HAP-1 (cell line): Measurements from ENCODE around the gene PSTK.

Source experiments
- DNase-seq, 2 experiments: peaks; one replicate each; pipeline ENCODE4 v3.0.0-alpha.2; 2016 to 2020; ENCODE audit warnings: low spot score in 2 of 2
- H3K27me3 ChIP-seq: fragments of 250-450 bp; sonication (Bioruptor Pico); 2 replicates; pipeline ENCODE4 v1.5.1; 2020; ENCODE audit warnings: low read depth, mild to moderate bottlenecking, moderate library complexity
- H3K36me3 ChIP-seq: fragments of 250-450 bp; sonication (Bioruptor Pico); replicated peaks from 2 replicates; pipeline ENCODE4 v1.5.1; 2020; ENCODE audit warnings: mild to moderate bottlenecking
- H3K4me1 ChIP-seq: fragments of 250-450 bp; sonication (Bioruptor Pico); 2 replicates; pipeline ENCODE4 v1.5.1; 2020; ENCODE audit warnings: mild to moderate bottlenecking
- H3K4me3 ChIP-seq: fragments of 250-450 bp; sonication (Bioruptor Pico); 2 replicates; pipeline ENCODE4 v1.5.1; 2020; ENCODE audit warnings: mild to moderate bottlenecking, moderate library complexity
- H3K9me3 ChIP-seq: fragments of 250-450 bp; sonication (Bioruptor Pico); 2 replicates; pipeline ENCODE4 v1.5.1; 2020; ENCODE audit warnings: mild to moderate bottlenecking, moderate library complexity
- in situ Hi-C: fragments of 300-500 bp; cut with MboI; formaldehyde crosslinking; loops from 3 replicates; pipeline ENCODE4 v1.14.3; 2020; ENCODE audit warnings: low sequenced_read_pairs, inconsistent platforms, mixed read lengths

Gene PSTK

DNA sequence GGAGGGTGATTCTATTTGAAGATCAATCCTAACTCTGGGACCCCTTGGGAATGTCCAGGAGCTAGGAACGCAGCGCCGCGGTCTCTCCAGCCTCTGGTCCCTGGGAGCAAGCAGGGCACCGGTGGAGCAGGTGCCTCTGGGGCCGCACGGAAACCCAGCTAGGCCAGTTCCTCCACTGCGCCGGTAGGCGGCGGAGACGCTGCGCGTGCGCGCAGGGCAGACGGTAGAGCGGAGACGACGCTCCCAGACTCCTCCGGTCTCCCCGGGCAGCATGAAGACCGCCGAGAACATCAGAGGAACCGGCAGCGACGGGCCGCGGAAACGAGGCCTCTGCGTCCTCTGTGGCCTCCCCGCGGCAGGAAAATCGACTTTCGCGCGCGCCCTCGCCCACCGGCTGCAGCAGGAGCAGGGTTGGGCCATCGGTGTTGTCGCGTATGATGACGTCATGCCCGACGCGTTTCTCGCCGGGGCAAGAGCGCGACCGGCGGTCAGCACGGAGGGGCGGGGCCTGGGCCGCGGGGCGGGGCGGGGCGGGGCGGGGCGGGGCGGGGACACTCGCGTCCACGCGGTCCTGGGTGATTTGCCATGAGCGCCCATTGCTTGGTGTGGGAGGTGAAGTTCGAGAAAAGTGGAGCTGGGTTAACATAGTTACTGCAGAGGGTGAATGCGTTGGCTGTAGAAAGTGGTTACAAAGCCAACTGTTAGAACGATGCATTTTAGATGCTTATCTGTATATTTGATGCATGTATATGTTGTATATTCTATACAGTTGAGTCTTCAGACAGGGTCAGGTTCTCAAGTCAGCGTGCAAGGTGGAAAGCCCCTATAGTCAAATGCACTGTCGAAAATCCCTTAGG is at the start of gene PSTK:
Gene PSTK (plus strand): TSS at position 193 of the 857 bp plus-strand sequence. CDS start 79 bp downstream, at position 272.
- in situ Hi-C loops: no loop called here
- no peaks in the 10 kb centered on the region for H3K9me3 ChIP-seq
- peak within 1 kb of the TSS; percentile 93 for H3K4me3 ChIP-seq
- no peaks in the 10 kb centered on the region for H3K27me3 ChIP-seq
- peaks cover 7% of the 10 kb centered on the region for H3K4me1 ChIP-seq
- no peaks in the 10 kb centered on the region for H3K36me3 ChIP-seq
- peak; percentile 64 to 91 for DNase-seq

GRCh38 chr10:122931088-122931906 is 48.9 kb upstream of the PSTK start:
- no peak for DNase-seq
- Histone ChIP-seq H3K4me1 (no peaks in the 10 kb centered on the region), H3K36me3 (peaks cover 3% of the 10 kb centered on the region), H3K27me3 (no peaks in the 10 kb centered on the region), H3K4me3 (no peak overlapping the region), H3K9me3 (no peaks in the 10 kb centered on the region)
- in situ Hi-C loops: no loop called here

DNA sequence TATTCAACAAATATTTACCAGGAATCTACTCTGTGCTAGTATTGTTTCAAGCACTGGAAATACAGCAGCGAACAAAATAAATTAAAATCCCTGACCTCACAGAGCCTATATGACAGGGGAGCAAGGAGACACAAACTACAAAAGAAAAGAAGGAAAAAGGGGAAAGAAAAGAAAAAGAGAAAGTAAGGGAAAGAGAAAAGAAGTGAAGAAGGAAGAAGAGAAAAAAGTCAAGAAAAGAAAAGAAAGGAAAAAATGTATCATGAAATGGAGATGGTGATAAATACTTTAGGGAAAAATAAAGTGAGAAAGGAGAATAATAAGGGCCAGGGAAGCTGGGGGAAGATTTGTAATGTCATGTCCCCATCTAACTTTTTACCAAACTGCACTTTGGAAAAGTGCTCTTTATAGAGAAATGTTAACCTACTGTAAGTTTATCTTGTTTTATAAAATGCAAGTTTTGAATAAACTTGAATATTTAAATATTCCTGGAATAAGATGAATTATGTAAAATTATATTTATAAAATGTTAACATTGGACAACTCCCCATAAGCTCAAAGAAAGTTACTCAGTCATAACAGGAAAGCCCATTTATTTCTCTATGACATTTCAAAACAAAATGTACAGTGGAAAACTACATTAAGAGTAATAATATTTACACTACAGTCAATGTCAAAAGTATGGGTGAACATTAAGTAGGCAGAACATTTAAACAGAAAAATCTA is 40.9 kb upstream of the PSTK start:
- H3K9me3 ChIP-seq: no peaks in the 10 kb centered on the region
- H3K27me3 ChIP-seq: no peaks in the 10 kb centered on the region
- no peaks in the 10 kb centered on the region for H3K4me1 ChIP-seq
- in situ Hi-C loops: no loop called here
- peaks cover 14% of the 10 kb centered on the region for H3K36me3 ChIP-seq
- DNase-seq: no peak
- no peak overlapping the region for H3K4me3 ChIP-seq

GRCh38 chr10:122939856-122940543 is 40.2 kb upstream of the PSTK start:
- no peak for DNase-seq
- in situ Hi-C loops: no loop called here
- Histone ChIP-seq H3K9me3 (no peaks in the 10 kb centered on the region), H3K4me3 (no peak overlapping the region), H3K4me1 (no peaks in the 10 kb centered on the region), H3K27me3 (no peaks in the 10 kb centered on the region), H3K36me3 (peaks cover 14% of the 10 kb centered on the region)

- Histone ChIP-seq H3K9me3 (no peaks in the 10 kb centered on the region), H3K36me3 (peaks cover 30% of the 10 kb centered on the region), H3K4me1 (peaks cover 7% of the 10 kb centered on the region), H3K27me3 (no peaks in the 10 kb centered on the region), H3K4me3 (no peak overlapping the region)
- DNase-seq: no peak
- in situ Hi-C loops: no loop called here
Measured at GRCh38 chr10:122949296-122949695, 30.9 kb upstream of the PSTK start.

DNA sequence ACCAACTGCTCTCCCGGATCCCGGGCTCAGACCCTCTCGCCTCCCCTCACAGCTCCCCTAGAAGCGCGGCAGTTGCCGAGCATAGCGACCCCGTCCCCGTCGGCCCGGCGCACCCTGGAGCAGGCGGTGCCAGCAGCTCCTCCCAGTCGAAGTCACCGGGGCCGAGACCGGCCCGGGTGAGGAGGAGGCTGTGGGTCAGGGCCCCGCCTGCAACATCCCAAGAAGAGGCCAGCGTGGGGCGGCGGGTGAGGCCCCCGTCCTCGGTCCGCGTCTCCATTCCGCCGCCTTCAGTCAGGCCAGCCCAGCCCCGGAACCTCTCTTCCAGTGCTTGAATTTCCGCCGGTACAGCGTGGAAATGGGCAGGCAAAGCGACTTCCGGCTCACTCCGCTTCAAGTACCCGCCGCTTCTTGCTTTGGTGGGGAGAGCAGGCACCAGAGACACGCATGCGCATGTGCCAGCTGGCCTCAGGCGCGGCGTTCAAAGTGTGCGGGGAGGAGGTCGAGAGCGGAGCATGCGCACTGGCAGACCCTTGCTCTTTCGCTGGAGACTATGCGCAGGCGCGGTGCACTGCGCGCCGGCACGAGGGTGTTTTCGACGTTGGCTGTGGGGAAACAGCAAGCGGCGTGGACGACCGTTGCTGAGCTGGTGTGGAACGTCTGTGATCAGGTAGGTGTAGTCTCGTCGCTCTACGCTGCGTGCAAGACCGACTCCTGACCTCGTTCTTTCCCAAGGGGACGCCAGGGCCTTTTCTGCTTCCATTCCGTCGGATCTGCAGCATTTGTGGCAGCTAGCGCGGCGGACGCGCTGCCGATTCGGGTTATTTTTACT is 26.1 kb upstream of the PSTK start, which contains the start of gene C10orf88:
Gene C10orf88 (minus strand): TSS at position 326 of the 829 bp plus-strand sequence. CDS start 49 bp downstream, at position 277.
- H3K27me3 ChIP-seq: no peaks in the 10 kb centered on the region
- peak; percentile 95 to 97 for DNase-seq
- peak within 1 kb of the TSS; percentile 89 for H3K4me3 ChIP-seq
- H3K4me1 ChIP-seq: peaks cover 7% of the 10 kb centered on the region
- in situ Hi-C loops: no loop called here
- no peaks in the 10 kb centered on the region for H3K9me3 ChIP-seq
- peaks cover 10% of the 10 kb centered on the region; the same call in 1 of the 2 replicates for H3K36me3 ChIP-seq

GRCh38 chr10:122954731-122955050 is 25.5 kb upstream of the PSTK start:
- Histone ChIP-seq H3K4me1 (peaks cover 7% of the 10 kb centered on the region), H3K27me3 (no peaks in the 10 kb centered on the region), H3K4me3 (0 out of 2 replicates have a peak overlapping the region, but pooled peaks have one; percentile 89), H3K36me3 (peaks cover 5% of the 10 kb centered on the region; the same call in 1 of the 2 replicates), H3K9me3 (no peaks in the 10 kb centered on the region)
- in situ Hi-C loops: no loop called here
- no peak for DNase-seq

- Histone ChIP-seq H3K4me1 (peaks cover 7% of the 10 kb centered on the region), H3K4me3 (no peak overlapping the region), H3K36me3 (peaks cover 5% of the 10 kb centered on the region; the same call in 1 of the 2 replicates), H3K9me3 (no peaks in the 10 kb centered on the region), H3K27me3 (no peaks in the 10 kb centered on the region)
- no peak for DNase-seq
- in situ Hi-C loops: no loop called here
Measured at GRCh38 chr10:122955892-122956291, 24.3 kb upstream of the PSTK start.

DNA sequence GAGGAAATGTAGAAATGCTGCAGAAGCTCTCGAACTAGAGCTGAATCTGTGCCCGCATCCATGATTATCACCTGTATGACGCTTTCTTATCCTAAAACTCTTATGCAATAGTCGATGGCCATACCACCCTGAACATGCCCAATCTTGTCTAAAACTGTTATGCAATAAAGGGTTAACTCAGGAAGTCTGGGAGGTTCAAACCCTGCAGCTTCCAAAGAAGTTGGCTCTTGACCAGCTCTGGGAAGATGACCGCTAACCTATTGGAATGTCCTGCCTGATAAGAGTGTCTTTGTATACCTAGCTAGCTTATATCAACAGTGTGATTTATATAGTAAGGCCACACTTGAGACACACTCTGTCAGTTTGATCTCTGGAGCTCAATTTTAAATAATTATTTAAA is 22.7 kb upstream of the PSTK start:
- Histone ChIP-seq H3K4me3 (no peak overlapping the region), H3K27me3 (no peaks in the 10 kb centered on the region), H3K36me3 (peaks cover under 1% of the 10 kb centered on the region; the same call in 1 of the 2 replicates), H3K4me1 (peaks cover 2% of the 10 kb centered on the region), H3K9me3 (no peaks in the 10 kb centered on the region)
- DNase-seq: no peak
- in situ Hi-C loops: no loop called here

GRCh38 chr10:122962405-122962804 is 17.8 kb upstream of the PSTK start:
- Histone ChIP-seq H3K4me1 (no peaks in the 10 kb centered on the region), H3K9me3 (0 out of 2 replicates have a peak, but pooled peaks cover 2% of the 10 kb centered on the region), H3K27me3 (no peaks in the 10 kb centered on the region), H3K4me3 (no peak overlapping the region), H3K36me3 (no peaks in the 10 kb centered on the region)
- in situ Hi-C loops: no loop called here
- no peak for DNase-seq

DNA sequence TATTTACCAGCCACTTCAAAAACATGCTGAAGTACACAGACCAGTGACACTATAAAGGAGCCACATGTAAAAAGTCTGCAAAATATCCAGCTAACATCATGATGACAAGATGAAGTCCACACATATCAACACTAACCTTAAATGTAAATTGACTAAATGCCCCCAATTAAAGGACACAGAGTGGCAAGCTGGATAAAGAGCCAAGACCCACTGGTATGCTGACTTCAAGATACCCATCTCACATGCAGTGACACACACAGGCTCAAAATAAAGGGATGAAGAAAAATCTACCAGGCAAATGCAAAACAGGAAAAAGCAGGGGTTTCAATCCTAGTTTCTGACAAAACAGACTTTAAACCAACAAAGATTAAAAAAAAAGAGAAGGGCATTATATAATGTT is 13.3 kb upstream of the PSTK start:
- no peaks in the 10 kb centered on the region for H3K27me3 ChIP-seq
- no peak overlapping the region for H3K4me3 ChIP-seq
- 0 out of 2 replicates have a peak, but pooled peaks cover 3% of the 10 kb centered on the region for H3K9me3 ChIP-seq
- H3K36me3 ChIP-seq: no peaks in the 10 kb centered on the region
- in situ Hi-C loops: no loop called here
- H3K4me1 ChIP-seq: no peaks in the 10 kb centered on the region
- no peak for DNase-seq

DNA sequence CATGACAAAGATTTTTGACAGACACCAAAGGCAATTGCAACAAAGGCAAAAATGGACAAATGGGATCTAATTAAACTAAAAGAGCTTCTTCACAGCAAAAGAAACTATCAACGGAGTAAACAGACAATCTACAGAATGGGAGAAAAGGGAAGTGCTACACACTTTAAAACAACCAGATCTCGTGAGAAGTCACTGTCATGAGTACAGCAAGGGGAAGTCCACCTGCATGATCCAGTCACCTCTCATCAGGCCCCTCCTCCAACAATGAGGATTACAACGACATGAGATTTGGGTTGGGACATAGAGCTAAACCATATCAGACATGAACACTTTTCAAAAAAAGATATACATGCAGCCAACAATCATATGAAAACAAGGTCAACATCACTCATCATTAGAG is 11.5 kb upstream of the PSTK start:
- Histone ChIP-seq H3K36me3 (no peaks in the 10 kb centered on the region), H3K4me3 (no peak overlapping the region), H3K27me3 (no peaks in the 10 kb centered on the region), H3K4me1 (no peaks in the 10 kb centered on the region; the same call in 1 of the 2 replicates), H3K9me3 (0 out of 2 replicates have a peak, but pooled peaks cover 3% of the 10 kb centered on the region)
- in situ Hi-C loops: no loop called here
- no peak for DNase-seq
